ENCODE data around the gene CCDC160.

- TF ChIP-seq CTCF (optimal IDR thresholded peaks at IDR 0.05 in 1 of 3, IDR thresholded peaks at IDR 0.05 in 1 of 3, conservative IDR thresholded peaks at IDR 0.05 in 1 of 3; ENCODE audit: extremely low read depth in 1 of 3, insufficient read depth in 2 of 3, low read length in 3 of 3) (no peak), EZH2 (IDR thresholded peaks at IDR 0.05; ENCODE audit: low read length) (no peak)
Observed at GRCh38 chrX:134202561-134202960, 34.4 kb upstream of the CCDC160 start.
